DOHH2 (cell line): ENCODE results near the gene BHLHE40.

Experiments
- H3F3A ChIP-seq: fragments of 200-600 bp; sonication (generic), shearing (Covaris generic); 2 replicates; pipeline ENCODE4 v1.6.0; 2016; ENCODE audit warnings: antibody characterized with exemption, mild to moderate bottlenecking; ENCODE audit not compliant: control insufficient read depth, insufficient read depth
- H3K27ac ChIP-seq: fragments of 200-600 bp; sonication (generic); 2 replicates; pipeline ENCODE4 v1.5.1; 2014; ENCODE audit warnings: low read depth, mild to moderate bottlenecking, low read length, moderate library complexity
- H3K27me3 ChIP-seq: fragments of 200-600 bp; sonication (generic); 2 replicates; pipeline ENCODE4 v1.6.1; 2014; ENCODE audit warnings: mild to moderate bottlenecking, low read length, mixed read lengths; ENCODE audit not compliant: control insufficient read depth
- H3K36me3 ChIP-seq: fragments of 200-600 bp; sonication (generic); 2 replicates; pipeline ENCODE4 v1.6.1; 2014; ENCODE audit warnings: mild to moderate bottlenecking, low read length, moderate library complexity, mixed read lengths; ENCODE audit not compliant: control insufficient read depth
- H3K4me1 ChIP-seq: fragments of 200-600 bp; sonication (generic); 2 replicates; pipeline ENCODE4 v1.6.1; 2014; ENCODE audit warnings: mild to moderate bottlenecking, low read length, mixed read lengths; ENCODE audit not compliant: control insufficient read depth
- H3K4me2 ChIP-seq: fragments of 200-600 bp; sonication (generic); 2 replicates; pipeline ENCODE4 v1.6.0; 2014; ENCODE audit warnings: mild to moderate bottlenecking, low read length, moderate library complexity
- H3K4me3 ChIP-seq: fragments of 200-600 bp; sonication (generic); 2 replicates; pipeline ENCODE4 v1.5.1; 2014; ENCODE audit warnings: mild to moderate bottlenecking, low read length, mixed read lengths
- H3K79me2 ChIP-seq: fragments of 200-600 bp; sonication (generic); 2 replicates; pipeline ENCODE4 v1.6.1; 2014; ENCODE audit warnings: mild to moderate bottlenecking, low read length, mixed read lengths; ENCODE audit not compliant: control insufficient read depth
- H3K9me2 ChIP-seq: fragments of 200-600 bp; sonication (generic); replicated peaks from 2 replicates; pipeline ENCODE4 v1.6.1; 2014; ENCODE audit warnings: mild to moderate bottlenecking, low read length, mixed read lengths; ENCODE audit not compliant: control insufficient read depth
- H3K9me3 ChIP-seq: fragments of 200-600 bp; sonication (generic); 2 replicates; pipeline ENCODE4 v1.6.1; 2014; ENCODE audit warnings: antibody characterized with exemption, low read length, mixed read lengths; ENCODE audit not compliant: control insufficient read depth, insufficient read depth
- H4K20me1 ChIP-seq: fragments of 200-600 bp; sonication (generic); 2 replicates; pipeline ENCODE4 v1.6.0; 2014; ENCODE audit warnings: low read depth, mild to moderate bottlenecking, antibody characterized with exemption, low read length, moderate library complexity; ENCODE audit not compliant: control insufficient read depth, insufficient read depth
- EZH2phosphoT487 ChIP-seq: fragments of 200-600 bp; sonication (generic); IDR thresholded peaks from 2 replicates; pipeline ENCODE4 v1.6.1; 2017; ENCODE audit warnings: borderline replicate concordance, mild to moderate bottlenecking, antibody characterized with exemption, low read length, moderate library complexity, mixed read lengths
- TF ChIP-seq, protein P1 (sequence below): fragments of 200-600 bp; sonication (generic); IDR thresholded peaks from one replicate; pipeline ENCODE4 v1.5.1; 2014; ENCODE audit warnings: antibody characterized with exemption, mild to moderate bottlenecking, low read depth, low read length; ENCODE audit not compliant: poor library complexity, severe bottlenecking

BHLHE40 gene

GRCh38 chr3:4949659-4950058 lies 29.6 kb upstream of the BHLHE40 start:
- Histone ChIP-seq H3K9me2 (no peaks in the 10 kb centered on the region), H3K36me3 (no peaks in the 10 kb centered on the region), H3K4me3 (no peak overlapping the region), H3K27ac (no peak overlapping the region), H4K20me1 (no peaks in the 10 kb centered on the region), H3K4me2 (no peak overlapping the region), H3K9me3 (no peaks in the 10 kb centered on the region), H3F3A (no peaks in the 10 kb centered on the region), H3K4me1 (no peaks in the 10 kb centered on the region), H3K27me3 (no peaks in the 10 kb centered on the region), H3K79me2 (no peaks in the 10 kb centered on the region)
- TF ChIP-seq EZH2phosphoT487, result no peak
- TF ChIP-seq, protein P1, sequence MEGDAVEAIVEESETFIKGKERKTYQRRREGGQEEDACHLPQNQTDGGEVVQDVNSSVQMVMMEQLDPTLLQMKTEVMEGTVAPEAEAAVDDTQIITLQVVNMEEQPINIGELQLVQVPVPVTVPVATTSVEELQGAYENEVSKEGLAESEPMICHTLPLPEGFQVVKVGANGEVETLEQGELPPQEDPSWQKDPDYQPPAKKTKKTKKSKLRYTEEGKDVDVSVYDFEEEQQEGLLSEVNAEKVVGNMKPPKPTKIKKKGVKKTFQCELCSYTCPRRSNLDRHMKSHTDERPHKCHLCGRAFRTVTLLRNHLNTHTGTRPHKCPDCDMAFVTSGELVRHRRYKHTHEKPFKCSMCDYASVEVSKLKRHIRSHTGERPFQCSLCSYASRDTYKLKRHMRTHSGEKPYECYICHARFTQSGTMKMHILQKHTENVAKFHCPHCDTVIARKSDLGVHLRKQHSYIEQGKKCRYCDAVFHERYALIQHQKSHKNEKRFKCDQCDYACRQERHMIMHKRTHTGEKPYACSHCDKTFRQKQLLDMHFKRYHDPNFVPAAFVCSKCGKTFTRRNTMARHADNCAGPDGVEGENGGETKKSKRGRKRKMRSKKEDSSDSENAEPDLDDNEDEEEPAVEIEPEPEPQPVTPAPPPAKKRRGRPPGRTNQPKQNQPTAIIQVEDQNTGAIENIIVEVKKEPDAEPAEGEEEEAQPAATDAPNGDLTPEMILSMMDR, result no peak

DNA sequence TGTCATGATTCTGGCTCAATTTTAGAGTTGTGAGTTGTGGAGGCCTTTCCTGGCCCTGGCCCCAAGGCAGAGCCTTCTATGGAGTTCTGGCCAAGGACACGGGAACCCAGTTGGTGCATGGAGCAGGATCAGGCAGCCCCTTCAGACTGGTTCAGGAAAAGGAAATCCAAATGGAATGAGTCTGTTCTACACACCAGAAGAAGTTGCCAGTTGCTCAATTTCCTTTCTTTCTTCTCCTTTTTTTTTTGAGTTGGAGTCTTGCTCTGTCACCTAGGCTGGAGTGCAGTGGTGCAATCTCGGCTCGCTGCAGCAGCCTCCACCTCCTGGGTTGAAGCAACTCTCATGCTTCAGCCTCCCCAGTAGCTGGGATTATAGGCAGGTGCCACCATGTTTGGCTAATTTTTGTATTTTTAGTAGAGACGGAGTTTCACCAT lies 28.9 kb upstream of the BHLHE40 start:
- Histone ChIP-seq H3K4me2 (no peak overlapping the region), H3K4me3 (no peak overlapping the region), H3K27me3 (no peaks in the 10 kb centered on the region), H3K9me2 (no peaks in the 10 kb centered on the region), H3F3A (no peaks in the 10 kb centered on the region), H3K27ac (no peak overlapping the region), H3K36me3 (no peaks in the 10 kb centered on the region), H3K79me2 (no peaks in the 10 kb centered on the region), H3K4me1 (no peaks in the 10 kb centered on the region), H3K9me3 (no peaks in the 10 kb centered on the region), H4K20me1 (no peaks in the 10 kb centered on the region)
- no peak for TF ChIP-seq EZH2phosphoT487
- TF ChIP-seq, protein P1, result no peak

GRCh38 chr3:4950948-4951347 lies 28.3 kb upstream of the BHLHE40 start:
- Histone ChIP-seq H3F3A (no peaks in the 10 kb centered on the region), H3K9me2 (no peaks in the 10 kb centered on the region), H3K4me1 (no peaks in the 10 kb centered on the region), H3K27me3 (no peaks in the 10 kb centered on the region), H3K79me2 (no peaks in the 10 kb centered on the region), H3K4me3 (no peak overlapping the region), H3K27ac (no peak overlapping the region), H3K36me3 (no peaks in the 10 kb centered on the region), H3K4me2 (no peak overlapping the region), H3K9me3 (no peaks in the 10 kb centered on the region), H4K20me1 (no peaks in the 10 kb centered on the region)
- TF ChIP-seq, protein P1, result no peak
- TF ChIP-seq EZH2phosphoT487, result no peak

GRCh38 chr3:4953119-4953518 lies 26.1 kb upstream of the BHLHE40 start:
- Histone ChIP-seq H3F3A (no peaks in the 10 kb centered on the region), H3K4me1 (no peaks in the 10 kb centered on the region), H3K4me3 (no peak overlapping the region), H3K36me3 (no peaks in the 10 kb centered on the region), H3K27me3 (no peaks in the 10 kb centered on the region), H3K4me2 (no peak overlapping the region), H3K79me2 (no peaks in the 10 kb centered on the region), H3K27ac (no peak overlapping the region), H3K9me2 (no peaks in the 10 kb centered on the region), H3K9me3 (no peaks in the 10 kb centered on the region), H4K20me1 (no peaks in the 10 kb centered on the region)
- TF ChIP-seq, protein P1, result no peak
- TF ChIP-seq EZH2phosphoT487, result no peak
